GM12864 (cell line): ENCODE results near the gene TICAM1.

Experiments
- DNase-seq: peaks from one replicate; pipeline ENCODE4 v3.0.0-alpha.2; 2011; ENCODE audit warnings: low read depth
- H3K4me3 ChIP-seq: 2 replicates; pipeline ENCODE4 v1.5.1; 2011; ENCODE audit warnings: mild to moderate bottlenecking, low read depth, low read length, control low read depth
- CTCF ChIP-seq: IDR thresholded peaks from 2 replicates; pipeline ENCODE4 v1.5.1; 2011; ENCODE audit warnings: low read depth, mild to moderate bottlenecking, moderate library complexity, low read length, control low read depth, inconsistent platforms; ENCODE audit errors: missing control alignments

The TICAM1 gene

GRCh38 chr19:4821265-4821664 lies 10.2 kb downstream of the TICAM1 start:
- DNase-seq: no peak
- no peak for TF ChIP-seq CTCF
- no peak overlapping the region for H3K4me3 ChIP-seq

DNA sequence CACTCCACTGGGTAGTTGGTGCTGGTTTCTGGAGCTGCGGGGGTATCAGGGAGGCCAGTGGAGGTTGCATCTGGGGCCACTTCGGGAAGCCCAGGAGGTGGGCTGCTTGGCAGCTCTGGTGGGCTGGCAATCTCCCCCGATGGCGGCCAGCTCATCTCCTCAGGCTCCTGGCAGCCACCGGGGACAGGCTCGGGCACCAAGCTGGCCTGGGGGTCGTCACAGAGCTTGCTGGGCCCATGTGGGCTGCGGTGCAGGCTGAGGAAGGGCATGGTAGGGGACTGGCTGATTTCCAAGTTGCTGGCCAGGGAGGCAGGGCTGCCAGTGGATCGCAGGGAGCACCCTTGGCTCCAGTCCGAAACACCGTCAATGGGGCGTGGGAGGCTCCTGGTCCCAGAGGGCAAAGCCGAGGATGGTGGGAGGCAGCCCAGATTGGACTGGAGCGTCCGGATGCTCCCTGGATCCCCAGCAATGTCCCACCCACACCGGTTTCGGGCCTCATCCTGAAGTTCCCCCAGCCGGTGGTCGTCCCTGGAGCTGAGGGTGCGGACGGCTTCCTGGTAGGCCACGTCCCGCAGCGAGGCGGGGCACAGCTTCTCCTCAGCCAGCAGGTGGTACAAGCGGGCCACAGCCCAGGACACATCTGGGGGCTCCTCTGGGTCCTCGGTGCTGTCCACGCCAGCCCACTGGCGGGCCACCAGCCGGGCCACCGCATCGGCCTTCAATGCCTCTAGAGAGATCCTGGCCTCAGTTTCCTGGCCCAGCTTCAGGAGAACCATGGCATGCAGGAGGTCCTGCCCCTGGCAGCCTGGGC lies 13.8 kb downstream of the TICAM1 start:
- no peak for TF ChIP-seq CTCF
- no peak for DNase-seq
- H3K4me3 ChIP-seq: no peak overlapping the region

- no peak for TF ChIP-seq CTCF
These were observed 14.6 kb downstream of the TICAM1 start for GRCh38 chr19:4816950-4817278.

GRCh38 chr19:4816202-4816949 lies 15.1 kb downstream of the TICAM1 start:
- no peak overlapping the region for H3K4me3 ChIP-seq
- no peak for DNase-seq
- TF ChIP-seq CTCF: no peak

More at GRCh38 chr19:4816950-4817278, 14.6 kb downstream of the TICAM1 start:
- H3K4me3 ChIP-seq: no peak overlapping the region
- no peak for DNase-seq

DNA sequence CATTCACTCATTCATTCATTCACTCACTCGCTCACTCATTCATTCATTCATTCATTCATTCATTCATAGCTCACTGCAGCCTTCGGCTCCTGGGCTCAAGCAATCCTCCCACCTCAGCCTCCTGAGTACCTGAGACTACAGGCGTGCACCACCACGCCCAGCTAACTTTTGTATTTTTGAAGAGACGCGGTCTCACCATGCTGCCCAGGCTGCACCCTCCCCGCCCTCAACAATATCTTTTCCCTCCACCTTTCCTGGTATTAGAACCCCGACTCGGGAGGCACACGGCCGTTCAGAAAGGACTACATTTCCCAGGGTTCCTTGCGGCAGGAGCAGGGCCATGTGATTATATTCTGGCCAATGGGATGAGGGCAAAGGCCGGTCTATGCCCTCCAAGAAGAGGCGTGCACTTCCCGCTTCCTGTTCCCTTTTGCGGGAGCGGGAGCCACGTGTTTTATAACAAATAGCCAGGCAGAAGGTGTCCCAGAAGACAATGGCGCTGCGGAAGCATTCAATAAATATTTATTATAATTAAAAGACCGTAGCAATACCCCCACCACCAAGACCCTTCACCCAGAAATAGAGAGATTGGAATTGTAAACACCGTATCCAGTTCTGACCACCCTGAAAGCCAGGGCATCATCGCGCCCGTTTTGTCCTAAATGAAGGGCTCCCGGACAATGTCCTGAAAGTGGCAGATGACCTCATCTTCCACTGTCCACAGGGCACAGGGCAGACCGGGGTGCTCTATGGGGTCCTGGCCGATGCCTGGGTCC lies 15.9 kb downstream of the TICAM1 start:
- no peak overlapping the region for H3K4me3 ChIP-seq
- TF ChIP-seq CTCF: no peak
- DNase-seq: peak; percentile 65

DNA sequence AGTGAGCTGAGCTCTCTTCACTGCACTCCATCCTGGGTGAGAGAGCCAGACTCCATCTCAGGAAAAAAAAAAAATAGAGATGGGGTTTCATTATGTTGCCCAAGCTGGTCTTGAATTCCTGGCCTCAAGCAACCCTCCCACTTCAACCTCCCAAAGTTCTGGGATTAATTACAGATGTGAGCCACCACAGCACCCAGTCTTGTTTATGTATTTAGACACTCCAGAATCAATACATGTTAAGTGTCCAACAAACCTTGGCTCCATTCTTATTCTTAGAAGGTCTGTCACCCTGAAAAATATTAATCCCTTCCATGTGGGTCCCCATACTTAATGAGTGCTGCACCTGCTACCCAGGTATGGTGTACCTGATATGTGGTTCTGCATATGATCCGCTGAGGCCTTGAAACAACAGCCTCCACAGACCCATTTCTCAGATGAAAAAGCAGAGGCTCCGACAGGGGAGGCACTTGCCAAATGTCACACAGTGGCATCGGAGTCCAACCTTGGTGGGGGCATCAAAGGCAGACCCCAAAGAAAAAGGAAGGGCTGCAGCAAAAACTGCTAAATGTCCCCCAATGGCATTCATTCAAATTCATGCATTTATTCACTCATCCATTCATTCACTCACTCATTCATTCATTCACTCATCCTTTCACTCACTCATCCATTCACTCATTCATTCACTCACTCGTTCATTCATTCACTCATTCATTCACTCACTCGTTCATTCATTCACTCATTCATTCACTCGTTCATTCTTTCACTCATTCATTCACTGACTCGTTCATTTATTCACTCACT lies 16.7 kb downstream of the TICAM1 start:
- TF ChIP-seq CTCF: no peak
- DNase-seq: no peak
- no peak overlapping the region for H3K4me3 ChIP-seq
